ENCODE measurements around the gene USP3. TPM values are rescaled to one million over a fixed set of nuclear protein-coding genes. Genes with fewer than 3 reads are reported as not detected.

Gene USP3
- total RNA-seq, 1 donor from 2014 or later = 80.0 TPM

DNA sequence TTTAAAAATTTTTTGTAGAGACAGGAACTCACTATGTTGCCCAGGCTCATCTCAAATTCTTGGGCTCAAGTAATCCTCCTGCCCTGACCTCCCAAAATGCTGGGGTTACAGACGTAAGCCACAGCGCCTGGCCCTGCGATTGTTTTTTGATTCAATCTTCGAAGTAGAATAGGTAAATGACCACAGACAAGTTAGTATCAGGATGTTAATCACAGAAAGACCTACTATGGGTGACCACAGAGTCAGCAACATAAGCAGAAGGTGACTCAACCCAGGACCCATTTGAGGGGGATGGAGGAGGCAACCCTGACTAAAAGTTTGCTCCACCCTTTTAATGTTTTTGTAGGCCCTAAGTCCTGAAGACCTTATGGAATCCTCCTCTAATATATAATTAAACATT is 10.0 kb upstream of the USP3 start:
- H3K27me3 Mint-ChIP-seq (ENCODE audit: low read depth) = peaks cover 5% of the 10 kb centered on the region
- no peak for DNase-seq (ENCODE audit: low read depth, low spot score)

DNA sequence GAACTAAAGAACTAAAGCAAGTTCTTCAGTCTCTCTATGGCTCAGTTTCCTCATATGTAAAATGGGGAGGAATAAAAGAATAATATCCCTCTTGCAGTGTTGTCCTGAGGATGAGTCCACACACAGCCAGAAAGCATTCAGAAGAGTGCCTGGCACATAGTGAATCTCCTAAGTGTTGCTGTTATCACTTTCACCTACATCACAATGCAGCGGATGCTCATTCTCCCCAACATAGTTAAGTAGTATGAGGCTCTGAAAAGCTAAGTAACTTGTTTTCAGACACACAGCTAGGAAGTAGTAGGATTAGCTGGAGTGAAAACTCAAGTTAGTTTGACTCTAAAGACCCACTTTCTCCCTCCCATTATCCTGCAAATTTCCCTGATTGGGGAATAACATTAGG is 9.1 kb upstream of the USP3 start:
- no peaks in the 10 kb centered on the region for H3K9me3 Mint-ChIP-seq
- H3K4me1 Mint-ChIP-seq = peaks cover 17% of the 10 kb centered on the region
- no peak overlapping the region for H3K4me3 Mint-ChIP-seq
- no peaks in the 10 kb centered on the region for H3K36me3 Mint-ChIP-seq (ENCODE audit: low read depth)
- no peak overlapping the region for H3K27ac Mint-ChIP-seq (ENCODE audit: unreplicated experiment)
- DNase-seq (ENCODE audit: low read depth, low spot score) = no peak
- TF ChIP-seq, protein P1, sequence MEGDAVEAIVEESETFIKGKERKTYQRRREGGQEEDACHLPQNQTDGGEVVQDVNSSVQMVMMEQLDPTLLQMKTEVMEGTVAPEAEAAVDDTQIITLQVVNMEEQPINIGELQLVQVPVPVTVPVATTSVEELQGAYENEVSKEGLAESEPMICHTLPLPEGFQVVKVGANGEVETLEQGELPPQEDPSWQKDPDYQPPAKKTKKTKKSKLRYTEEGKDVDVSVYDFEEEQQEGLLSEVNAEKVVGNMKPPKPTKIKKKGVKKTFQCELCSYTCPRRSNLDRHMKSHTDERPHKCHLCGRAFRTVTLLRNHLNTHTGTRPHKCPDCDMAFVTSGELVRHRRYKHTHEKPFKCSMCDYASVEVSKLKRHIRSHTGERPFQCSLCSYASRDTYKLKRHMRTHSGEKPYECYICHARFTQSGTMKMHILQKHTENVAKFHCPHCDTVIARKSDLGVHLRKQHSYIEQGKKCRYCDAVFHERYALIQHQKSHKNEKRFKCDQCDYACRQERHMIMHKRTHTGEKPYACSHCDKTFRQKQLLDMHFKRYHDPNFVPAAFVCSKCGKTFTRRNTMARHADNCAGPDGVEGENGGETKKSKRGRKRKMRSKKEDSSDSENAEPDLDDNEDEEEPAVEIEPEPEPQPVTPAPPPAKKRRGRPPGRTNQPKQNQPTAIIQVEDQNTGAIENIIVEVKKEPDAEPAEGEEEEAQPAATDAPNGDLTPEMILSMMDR (conservative IDR thresholded peaks at IDR 0.05) = no peak
- peaks cover 5% of the 10 kb centered on the region for H3K27me3 Mint-ChIP-seq (ENCODE audit: low read depth)

More for the DNA sequence above, 10.0 kb upstream of the USP3 start:
- TF ChIP-seq, protein P1 (conservative IDR thresholded peaks at IDR 0.05) = no peak
- Mint-ChIP-seq H3K4me3 (no peak overlapping the region), H3K9me3 (no peaks in the 10 kb centered on the region), H3K4me1 (peaks cover 10% of the 10 kb centered on the region), H3K27ac (ENCODE audit: unreplicated experiment) (no peak overlapping the region), H3K36me3 (ENCODE audit: low read depth) (no peaks in the 10 kb centered on the region)

DNA sequence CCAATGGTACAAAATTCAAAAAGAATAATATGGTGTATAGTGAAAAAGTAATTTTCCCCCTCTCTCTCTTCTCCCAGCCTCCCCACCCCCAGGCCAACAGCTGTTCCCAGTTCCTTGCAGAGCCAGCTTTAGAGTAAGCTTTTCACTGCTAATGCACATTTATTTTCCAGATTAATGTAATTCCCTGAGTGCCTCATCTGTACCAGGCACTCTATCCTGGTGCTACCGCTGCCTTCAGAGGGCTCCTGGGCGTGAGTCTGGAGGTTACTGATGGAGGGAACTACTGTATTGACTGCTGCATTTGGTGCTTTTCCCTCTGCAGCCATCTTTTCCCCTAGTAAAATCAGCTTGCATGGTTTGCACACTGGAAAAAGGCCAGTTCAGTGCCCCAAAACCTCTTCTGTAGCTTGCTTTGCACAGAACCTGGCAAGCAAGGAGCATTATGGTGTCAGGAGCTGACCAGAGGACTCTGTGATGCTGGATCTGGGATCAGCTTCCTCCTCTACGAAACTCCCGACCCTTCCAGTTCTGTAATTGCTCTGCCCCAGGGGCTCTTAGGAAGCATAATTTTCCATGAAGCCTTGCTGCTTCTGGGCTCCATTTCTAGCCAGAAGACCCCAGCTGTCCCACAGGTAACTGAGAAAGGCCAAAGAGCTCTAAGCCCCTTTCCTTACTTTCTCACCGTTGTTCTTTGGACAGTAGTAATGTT is 8.5 kb upstream of the USP3 start:
- DNase-seq (ENCODE audit: low read depth, low spot score) = no peak
- H3K4me3 Mint-ChIP-seq = no peak overlapping the region
- H3K27ac Mint-ChIP-seq (ENCODE audit: unreplicated experiment) = no peak overlapping the region
- no peaks in the 10 kb centered on the region for H3K9me3 Mint-ChIP-seq
- H3K27me3 Mint-ChIP-seq (ENCODE audit: low read depth) = peaks cover 5% of the 10 kb centered on the region
- H3K36me3 Mint-ChIP-seq (ENCODE audit: low read depth) = no peaks in the 10 kb centered on the region
- H3K4me1 Mint-ChIP-seq = peaks cover 23% of the 10 kb centered on the region
- TF ChIP-seq, protein P1 (conservative IDR thresholded peaks at IDR 0.05) = no peak

DNA sequence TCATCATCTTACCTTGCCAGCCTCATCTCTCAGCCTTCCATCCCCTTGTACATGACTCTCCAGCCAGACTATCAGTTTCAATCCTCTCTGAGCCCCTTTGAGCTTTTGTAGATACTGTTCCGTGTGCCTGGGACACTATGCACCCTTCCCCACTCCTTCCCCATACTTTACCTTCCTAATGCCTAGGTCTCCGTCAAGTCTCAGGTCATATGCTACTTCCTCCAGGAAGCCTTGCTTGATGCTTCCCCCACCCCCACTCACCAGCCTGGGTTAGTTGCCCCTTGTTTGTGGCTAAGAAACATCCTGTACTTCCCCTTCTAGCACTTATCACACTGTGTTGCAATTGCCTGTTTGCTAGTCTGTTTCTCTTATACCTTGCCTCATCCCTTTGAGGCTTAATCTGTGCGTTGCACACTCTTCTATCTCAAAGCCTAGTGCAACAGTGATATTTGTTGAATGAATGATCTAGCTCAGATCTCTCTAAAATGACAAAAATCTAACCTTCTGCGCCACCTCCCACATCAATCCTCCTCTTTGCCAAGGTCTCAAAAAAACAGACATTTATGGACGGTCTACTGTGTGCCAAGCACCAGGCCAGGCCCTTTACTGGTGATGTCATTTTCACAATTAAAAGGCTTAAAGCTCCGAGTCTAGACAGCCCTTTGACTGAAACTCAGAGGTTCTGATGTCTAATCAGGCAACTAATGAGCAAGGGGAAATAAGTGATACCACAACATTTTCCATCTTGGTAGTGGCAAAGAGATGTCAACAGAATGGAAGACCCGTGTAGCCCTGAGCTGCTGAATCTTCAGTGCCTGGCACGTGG is 6.5 kb upstream of the USP3 start:
- Mint-ChIP-seq H3K9me3 (no peaks in the 10 kb centered on the region), H3K36me3 (ENCODE audit: low read depth) (no peaks in the 10 kb centered on the region), H3K27ac (ENCODE audit: unreplicated experiment) (no peak overlapping the region), H3K4me3 (no peak overlapping the region), H3K27me3 (ENCODE audit: low read depth) (peaks cover 23% of the 10 kb centered on the region), H3K4me1 (peaks cover 35% of the 10 kb centered on the region)
- TF ChIP-seq, protein P1 (conservative IDR thresholded peaks at IDR 0.05) = no peak
- DNase-seq (ENCODE audit: low read depth, low spot score) = no peak

DNA sequence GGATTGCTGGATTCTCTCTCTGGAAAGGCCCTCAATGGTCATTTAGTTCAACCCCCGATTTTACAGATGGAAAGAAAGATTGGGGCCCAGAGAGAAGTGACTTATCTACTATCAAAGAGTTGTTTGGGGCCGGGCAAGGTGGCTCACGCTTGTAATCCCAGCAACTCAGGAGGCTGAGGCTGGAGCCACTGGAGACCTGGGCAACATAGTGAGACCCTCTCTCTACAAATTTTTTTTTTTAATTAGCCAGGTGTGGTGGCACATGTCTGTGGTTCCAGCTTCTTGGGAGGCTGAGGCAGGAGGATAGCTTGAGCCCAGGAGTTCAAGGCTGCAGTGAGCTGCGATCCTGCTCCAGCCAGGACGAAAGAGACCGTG is 5.2 kb upstream of the USP3 start:
- Mint-ChIP-seq H3K9me3 (no peaks in the 10 kb centered on the region), H3K4me3 (no peak overlapping the region), H3K27ac (ENCODE audit: unreplicated experiment) (no peak overlapping the region), H3K36me3 (ENCODE audit: low read depth) (no peaks in the 10 kb centered on the region), H3K4me1 (peaks cover 41% of the 10 kb centered on the region), H3K27me3 (ENCODE audit: low read depth) (peaks cover 30% of the 10 kb centered on the region)
- TF ChIP-seq, protein P1 (conservative IDR thresholded peaks at IDR 0.05) = no peak
- no peak for DNase-seq (ENCODE audit: low read depth, low spot score)

All from neural crest cell (in vitro differentiated cells).